GM13977 (cell line): Measurements from ENCODE around the gene FOXE3.

Source experiments
- DNase-seq: peaks from one replicate; pipeline ENCODE4 v3.0.0; 2012; ENCODE audit warnings: low spot score
- in situ Hi-C: fragments of 300-500 bp; cut with MboI; formaldehyde crosslinking; loops from one replicate; pipeline ENCODE4 v1.12.0; 2022; ENCODE audit warnings: low sequenced_read_pairs, low pct_unique_long_range_greater_than_20kb, mixed read lengths, inconsistent platforms; ENCODE audit not compliant: unreplicated experiment
- TF ChIP-seq, protein P1 (sequence below): IDR thresholded peaks from 2 replicates; pipeline ENCODE4 v1.5.1; 2012; ENCODE audit warnings: mild to moderate bottlenecking, control low read depth; ENCODE audit not compliant: insufficient read depth; ENCODE audit errors: extremely low read depth, missing control alignments

Gene FOXE3

DNA sequence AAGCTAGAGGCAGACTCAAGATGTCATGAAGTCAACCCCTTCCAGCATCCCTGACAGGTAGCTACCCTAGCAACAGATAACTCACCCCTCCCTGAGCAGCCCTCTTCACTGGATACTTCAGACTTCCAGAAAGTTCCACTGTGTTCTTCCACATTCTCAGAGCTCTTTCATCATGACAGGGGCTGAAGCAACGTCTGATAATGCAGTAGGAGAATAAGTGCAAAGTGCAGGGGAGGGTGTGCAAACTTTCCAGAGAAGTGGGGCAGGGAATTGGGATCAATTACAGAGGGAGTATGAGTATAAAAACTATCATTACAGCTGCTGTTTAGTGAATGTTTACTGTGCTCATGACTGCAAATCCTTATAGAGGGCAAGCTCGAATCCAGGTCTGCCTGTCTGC lies 26.4 kb upstream of the FOXE3 start:
- in situ Hi-C loops = no loop called here
- DNase-seq = no peak

DNA sequence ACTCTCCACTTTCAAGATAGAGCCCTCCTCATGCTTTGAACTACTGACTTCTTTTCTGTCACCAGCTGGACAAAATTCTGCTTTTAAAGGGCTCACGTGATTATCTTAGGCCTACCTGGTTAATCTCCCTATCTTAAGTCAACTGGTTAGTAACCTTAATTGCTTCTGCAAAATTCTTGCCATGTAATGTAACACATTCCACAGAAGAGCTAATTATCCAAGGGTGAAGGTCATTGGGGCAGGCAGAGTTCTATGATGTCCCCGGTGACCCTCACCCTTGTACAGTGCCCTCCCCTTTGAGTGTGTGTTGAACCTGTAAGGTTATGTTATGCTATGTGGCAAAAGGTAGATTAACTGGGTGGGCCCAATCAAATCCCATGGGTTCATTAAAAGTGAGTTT lies 25.2 kb upstream of the FOXE3 start:
- TF ChIP-seq, protein P1, sequence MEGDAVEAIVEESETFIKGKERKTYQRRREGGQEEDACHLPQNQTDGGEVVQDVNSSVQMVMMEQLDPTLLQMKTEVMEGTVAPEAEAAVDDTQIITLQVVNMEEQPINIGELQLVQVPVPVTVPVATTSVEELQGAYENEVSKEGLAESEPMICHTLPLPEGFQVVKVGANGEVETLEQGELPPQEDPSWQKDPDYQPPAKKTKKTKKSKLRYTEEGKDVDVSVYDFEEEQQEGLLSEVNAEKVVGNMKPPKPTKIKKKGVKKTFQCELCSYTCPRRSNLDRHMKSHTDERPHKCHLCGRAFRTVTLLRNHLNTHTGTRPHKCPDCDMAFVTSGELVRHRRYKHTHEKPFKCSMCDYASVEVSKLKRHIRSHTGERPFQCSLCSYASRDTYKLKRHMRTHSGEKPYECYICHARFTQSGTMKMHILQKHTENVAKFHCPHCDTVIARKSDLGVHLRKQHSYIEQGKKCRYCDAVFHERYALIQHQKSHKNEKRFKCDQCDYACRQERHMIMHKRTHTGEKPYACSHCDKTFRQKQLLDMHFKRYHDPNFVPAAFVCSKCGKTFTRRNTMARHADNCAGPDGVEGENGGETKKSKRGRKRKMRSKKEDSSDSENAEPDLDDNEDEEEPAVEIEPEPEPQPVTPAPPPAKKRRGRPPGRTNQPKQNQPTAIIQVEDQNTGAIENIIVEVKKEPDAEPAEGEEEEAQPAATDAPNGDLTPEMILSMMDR = no peak
- DNase-seq = no peak
- in situ Hi-C loops = no loop called here

More for the DNA sequence above, 26.4 kb upstream of the FOXE3 start:
- TF ChIP-seq, protein P1 = no peak

DNA sequence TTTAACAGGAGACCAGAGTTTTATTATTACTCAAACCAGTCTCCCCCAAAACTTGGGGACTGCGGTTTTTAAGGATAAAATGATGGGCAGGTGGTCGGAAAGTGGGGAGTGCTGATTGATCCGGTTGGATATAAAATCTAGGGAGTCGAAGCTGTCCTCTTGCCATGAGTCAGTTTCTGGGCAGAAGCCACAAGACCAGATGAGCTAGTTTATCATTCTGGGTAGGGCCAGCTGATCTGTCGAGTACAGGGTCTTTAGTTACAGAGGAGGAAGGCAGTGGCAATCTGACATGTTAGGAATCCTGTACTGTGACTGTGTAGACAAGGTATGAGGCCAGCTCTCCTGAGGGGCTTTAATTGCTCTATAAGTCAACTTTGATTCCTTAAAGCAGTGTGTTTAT lies 22.9 kb upstream of the FOXE3 start:
- DNase-seq = no peak
- TF ChIP-seq, protein P1 = no peak
- in situ Hi-C loops = no loop called here

DNA sequence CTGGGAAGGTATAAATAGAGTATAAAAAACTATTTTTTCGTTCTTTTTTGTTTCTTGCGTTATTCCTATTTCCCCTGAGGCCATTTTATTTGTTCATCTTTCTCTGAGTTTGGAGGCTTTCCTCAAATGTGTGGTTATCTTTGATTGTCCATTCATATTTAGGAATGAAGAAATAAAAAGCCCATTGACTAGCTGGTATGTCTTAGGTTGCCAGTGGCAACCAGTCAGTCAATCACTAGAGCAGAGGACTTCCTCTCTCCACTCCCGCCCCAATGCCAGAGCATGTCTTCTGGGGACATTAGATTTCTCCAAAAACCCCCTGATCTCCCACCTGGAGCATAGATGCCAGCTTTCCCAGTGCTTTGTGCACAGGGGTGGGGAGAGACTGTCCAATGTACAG lies 20.7 kb upstream of the FOXE3 start:
- in situ Hi-C loops = no loop called here
- TF ChIP-seq, protein P1 = no peak

DNA sequence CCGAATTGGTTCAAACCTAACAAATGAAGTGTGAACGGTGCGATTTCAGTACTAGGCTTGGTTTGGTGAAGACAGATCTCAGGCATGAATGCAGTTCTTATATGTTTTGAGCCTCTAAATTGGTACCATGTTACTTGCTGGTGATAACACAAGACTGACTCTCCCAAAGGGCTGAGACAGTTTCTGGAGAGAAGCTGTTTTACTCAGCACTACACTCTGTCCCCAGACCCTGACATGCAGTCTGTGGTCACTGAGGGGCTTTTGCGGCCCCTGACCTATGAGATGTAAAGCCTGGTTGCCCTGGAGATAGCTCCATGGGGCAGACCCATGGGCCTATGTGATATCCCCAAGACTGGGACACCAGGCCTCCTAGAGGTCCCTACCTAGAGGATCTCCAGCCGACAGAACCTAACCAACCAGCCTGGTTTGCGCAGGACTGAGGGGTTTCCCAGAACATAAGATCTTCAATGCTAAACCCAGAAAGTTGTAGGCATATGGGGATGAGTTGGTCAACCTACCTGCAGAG lies 19.4 kb upstream of the FOXE3 start:
- TF ChIP-seq, protein P1 = no peak
- in situ Hi-C loops = no loop called here
- no peak for DNase-seq

More for the DNA sequence above, 20.7 kb upstream of the FOXE3 start:
- no peak for DNase-seq

DNA sequence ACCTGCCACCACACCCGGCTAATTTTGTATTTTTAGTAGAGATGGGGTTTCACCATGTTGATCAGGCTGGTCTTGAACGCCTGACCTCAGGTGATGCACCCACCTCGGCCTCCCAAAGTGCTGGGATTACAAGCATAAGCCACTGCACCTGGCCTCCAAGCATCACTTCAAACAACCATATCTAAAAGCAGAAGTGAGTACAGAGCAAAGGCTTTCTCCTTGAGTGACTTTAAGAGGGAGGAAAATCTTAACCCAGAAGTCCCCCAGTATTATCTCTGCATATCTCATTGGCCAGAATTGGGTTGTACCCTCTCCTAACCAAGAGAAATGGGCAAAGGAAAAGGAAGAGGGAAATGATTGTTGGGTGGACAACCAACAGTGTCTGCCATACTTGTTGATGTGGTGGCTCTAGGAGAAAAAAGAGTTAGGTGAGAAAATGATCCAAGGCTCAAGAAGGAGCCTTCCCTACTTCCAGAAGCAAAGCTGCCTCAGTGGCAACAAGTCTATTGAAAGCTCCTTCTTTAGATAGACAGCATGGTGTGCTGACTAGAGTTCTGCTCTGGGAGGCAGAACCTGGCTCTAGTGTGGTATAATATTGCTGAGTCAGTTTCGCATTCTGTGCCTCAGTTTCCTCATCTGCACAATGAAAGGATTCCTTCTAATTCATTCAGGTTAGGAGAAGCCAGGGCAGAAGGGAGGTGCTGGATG lies 16.8 kb upstream of the FOXE3 start:
- DNase-seq = no peak
- TF ChIP-seq, protein P1 = no peak
- in situ Hi-C loops = no loop called here
